Activated T-cell treated with anti-CD3 and anti-CD28 coated beads, Interleukin-2, amount 50 U/mL, for 1 hour (primary cell): ENCODE measurements around the gene ABCA1.
"Not testable (repeated sequence)": the region's sequence is repeated elsewhere in the genome, so short reads cannot be mapped to it uniquely, and the experiment has no call there.

Experiments
- DNase-seq: peaks from one replicate; pipeline ENCODE4 v3.0.0-alpha.2; 2020

Gene ABCA1

DNA sequence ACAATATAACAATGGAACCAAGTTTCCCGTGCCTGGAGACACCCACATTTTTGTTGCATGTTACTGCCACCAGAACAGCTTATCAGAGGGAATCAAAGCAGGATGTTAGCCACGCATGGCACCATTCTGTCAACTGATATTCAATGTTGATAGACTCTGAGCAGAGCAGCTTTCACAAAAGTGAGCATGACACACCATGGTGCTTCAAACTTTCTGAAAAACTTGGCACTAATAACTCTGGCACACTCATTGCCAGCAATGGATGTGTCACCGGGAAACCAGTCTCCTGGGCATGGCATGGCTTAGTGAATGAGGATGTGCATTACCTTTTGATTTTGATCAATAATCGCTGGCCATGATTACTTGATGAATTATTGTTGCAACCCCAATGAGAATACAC is 144.4 kb downstream of the ABCA1 start:
- no peak for DNase-seq

GRCh38 chr9:104780796-104781395 is 147.1 kb downstream of the ABCA1 start:
- DNase-seq, result no peak

- DNase-seq, result no peak
These were observed 147.9 kb downstream of the ABCA1 start for GRCh38 chr9:104779946-104780535.

GRCh38 chr9:104779334-104779733 is 148.6 kb downstream of the ABCA1 start:
- no peak for DNase-seq

GRCh38 chr9:104778802-104779201 is 149.2 kb downstream of the ABCA1 start:
- no peak for DNase-seq

DNA sequence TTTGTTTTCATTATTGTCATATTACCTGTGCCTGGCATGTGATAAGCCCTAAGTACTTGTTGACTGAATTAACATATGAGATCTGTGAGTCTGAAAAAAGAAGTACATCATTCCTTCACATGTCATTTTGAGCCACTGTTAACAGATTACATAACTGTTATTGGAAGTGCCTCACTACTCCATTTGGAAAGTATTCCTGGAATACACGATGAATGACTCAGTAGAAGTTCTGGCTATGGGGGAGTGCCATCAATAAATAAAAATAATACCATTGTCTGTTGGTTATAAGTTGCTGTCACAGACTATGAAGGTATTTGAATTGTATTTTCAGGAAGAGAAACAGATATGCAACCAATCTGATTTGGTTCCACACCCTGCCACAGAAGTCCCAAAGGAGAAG is 151.2 kb downstream of the ABCA1 start:
- no peak for DNase-seq

DNA sequence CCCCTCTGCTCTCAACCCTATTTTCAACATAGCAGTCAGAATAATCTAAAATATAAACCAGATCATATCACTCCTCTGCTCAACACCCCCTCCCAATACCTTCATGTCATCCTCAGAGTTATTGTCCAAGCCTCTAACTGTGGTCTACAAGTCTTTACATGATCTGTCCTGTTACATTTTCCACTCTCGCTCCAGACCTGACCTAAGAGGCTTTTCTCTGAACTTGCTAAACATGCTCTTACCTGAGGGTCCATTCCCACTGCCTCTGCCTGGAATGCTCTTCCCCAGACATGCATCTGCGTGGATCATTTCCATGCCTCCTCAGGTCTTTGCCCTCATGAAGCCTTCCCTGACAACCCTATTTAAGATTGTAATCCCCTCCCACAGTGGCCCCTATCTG is 152.0 kb downstream of the ABCA1 start:
- DNase-seq, result no peak

DNA sequence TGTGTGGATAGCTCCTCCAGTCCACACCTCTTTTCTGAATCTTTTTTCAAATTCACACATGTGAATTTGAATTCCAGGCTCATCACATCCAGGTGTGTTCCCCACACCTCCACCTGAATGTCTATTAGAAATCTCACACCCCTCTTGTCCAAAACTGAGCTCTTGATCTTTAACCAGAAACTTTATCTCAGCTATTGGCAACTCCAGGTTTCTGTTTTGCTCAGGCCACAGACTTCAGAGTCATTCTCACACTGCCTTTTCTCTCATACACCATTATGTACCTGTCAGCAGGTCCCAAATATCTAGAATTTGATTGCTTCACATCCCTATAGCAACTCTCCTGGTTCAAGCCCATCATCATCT is 152.4 kb downstream of the ABCA1 start:
- DNase-seq, result no peak

DNA sequence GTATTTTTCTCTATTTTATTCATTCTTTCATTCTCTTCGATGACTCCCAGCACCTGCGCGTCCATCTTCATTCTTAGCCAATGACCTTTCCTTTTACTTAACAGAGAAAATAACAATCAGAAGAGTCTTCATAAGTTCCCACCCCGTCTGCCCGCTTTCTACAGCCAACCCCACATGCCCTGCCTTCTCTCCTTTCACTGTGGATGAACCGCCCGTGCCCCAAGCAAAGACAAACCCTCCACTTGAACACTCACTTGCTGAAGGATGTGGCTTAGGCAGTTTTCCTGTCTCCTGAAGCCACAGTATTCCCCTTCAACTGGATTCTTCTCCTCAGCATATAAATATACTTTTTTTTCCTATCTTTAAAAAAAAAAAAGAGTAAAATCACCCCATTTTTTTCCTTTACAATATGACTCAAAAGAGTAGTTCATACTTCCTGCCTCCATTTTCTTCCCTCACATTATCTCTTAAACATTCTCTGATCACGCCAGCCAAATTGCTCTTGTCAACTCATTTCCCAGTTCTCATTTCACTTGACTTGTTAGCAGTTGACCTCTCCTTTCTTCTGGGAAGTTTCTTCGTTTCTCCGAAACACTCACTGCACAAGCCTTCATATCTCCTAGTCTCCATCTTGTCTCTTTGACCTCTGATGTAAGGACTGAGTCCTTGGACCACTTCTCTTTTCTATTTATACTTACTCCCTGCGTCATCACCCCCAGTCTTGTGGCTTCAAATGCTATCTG is 153.0 kb downstream of the ABCA1 start:
- no peak for DNase-seq

DNA sequence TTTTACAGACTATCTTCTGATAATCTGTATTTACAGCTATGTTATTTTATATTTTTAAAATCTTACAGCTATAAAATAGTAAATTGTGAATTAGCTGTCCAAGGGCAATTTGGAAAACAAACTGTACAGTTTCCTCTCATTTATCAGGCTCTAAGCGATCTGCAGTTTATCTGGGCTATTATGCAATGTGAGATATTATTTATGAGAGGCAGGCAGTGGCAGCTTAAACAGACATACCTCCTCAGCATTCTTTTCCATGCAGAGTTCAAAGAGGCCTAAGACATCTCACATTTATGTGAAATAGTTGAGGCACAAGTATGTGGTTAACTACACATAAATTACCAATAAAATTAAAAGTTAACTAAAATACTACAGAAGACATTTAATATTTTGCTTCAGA is 153.8 kb downstream of the ABCA1 start:
- DNase-seq, result no peak

- DNase-seq, result no peak
These were observed 155.0 kb downstream of the ABCA1 start for GRCh38 chr9:104772714-104773510.

DNA sequence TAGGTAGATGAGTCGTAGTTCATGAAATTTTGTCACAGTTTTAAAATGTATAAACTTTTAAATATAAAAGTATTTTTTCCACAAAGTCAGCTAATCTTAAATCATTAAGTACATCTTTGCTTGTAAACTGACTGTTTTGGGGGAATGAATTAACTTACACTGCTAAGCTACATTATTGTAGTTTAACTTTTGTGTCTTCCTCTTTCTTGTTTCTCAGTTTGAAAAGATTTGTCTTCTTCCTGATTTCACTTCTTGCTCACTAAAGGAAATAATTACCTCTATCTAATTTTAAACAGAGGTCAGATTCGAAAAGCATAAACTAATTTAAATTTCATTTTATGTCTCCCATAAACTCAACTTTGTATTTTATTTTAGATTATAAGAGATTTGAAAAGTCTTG is 158.3 kb downstream of the ABCA1 start:
- DNase-seq, result no peak

DNA sequence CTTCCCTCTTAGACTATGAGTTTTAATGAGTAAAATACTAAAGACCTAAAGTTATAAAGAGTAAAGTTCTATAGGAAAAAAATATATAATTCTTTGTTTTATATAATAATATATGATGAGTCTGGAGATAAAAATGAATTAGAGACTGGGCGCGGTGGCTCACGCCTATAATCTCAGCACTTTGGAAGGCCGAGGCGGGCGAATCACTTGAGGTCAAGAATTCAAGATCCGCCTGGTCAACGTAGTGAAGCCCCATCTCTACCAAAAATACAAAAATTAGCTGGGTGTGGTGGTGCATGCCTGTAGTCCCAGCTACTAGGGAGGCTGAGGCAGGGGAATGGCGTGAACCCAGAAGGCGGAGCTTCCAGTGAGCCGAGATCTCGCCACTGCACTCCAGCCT is 158.9 kb downstream of the ABCA1 start:
- not testable (repeated sequence) for DNase-seq

GRCh38 chr9:104767507-104767906 is 160.4 kb downstream of the ABCA1 start:
- DNase-seq, result no peak

DNA sequence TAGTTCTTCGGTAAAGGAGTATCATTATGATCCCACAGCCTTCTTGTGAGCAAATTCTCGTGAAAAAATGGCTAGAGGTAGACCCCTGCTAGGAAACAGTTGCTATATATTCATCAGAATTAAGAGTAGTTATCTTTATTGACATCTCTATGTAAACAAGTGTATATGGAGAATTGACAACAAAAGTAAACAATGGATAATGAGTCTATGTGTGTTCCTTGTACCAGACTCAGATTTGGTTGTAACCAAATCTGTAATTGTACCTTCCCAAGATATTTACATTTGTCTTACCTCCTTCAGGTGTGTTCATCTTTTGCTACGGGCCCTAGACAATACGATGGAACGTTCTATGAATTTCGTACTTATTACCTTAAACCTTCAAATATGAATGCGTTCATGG is 161.9 kb downstream of the ABCA1 start:
- DNase-seq, result no peak

GRCh38 chr9:104765138-104765537 is 162.8 kb downstream of the ABCA1 start:
- DNase-seq, result no peak

DNA sequence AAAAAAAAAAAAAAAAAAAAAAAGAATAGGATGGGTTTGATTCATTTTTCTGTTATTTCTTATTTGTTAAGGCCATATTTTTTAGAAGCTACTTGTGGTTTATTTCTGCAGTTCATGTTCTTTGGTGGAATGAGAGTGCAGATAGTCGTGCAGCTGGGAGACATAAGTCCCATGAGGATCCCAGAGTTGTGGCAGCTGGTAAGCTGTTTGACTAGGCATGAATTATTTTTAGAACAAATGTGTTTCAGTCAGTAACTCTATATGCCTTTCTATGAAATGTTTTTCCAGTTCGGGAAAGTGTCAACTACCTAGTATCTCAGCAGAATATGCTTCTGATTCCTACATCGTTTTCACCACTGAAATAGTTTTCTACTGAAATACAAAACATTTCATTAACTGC is 169.0 kb downstream of the ABCA1 start:
- no peak for DNase-seq

DNA sequence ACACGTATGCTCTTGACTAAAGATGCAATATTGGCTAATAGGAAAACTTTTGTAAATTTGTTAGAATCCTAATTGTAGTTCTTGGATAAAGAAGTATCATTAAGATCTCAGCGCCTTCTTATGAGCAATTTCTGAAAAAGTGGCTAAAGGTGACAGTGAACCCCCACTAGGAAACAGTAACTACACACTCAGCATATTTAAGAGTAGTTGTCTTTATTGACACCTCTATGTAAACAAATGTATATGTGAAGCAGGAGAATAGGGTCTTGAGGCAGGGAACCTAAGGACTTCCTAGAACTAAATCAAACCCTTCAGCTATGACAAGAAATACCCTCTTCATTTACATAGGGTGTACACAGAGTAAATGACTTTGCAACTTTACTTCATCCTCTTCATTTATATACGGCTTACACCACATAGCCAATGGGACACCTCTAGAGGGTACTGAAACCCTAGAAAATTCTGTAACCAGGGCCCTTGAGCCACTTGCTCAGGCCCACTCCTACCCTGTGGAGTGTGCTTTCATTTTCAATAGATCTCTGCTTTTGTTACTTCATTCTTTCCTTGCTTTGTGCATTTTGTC is 177.7 kb downstream of the ABCA1 start:
- DNase-seq, result no peak

DNA sequence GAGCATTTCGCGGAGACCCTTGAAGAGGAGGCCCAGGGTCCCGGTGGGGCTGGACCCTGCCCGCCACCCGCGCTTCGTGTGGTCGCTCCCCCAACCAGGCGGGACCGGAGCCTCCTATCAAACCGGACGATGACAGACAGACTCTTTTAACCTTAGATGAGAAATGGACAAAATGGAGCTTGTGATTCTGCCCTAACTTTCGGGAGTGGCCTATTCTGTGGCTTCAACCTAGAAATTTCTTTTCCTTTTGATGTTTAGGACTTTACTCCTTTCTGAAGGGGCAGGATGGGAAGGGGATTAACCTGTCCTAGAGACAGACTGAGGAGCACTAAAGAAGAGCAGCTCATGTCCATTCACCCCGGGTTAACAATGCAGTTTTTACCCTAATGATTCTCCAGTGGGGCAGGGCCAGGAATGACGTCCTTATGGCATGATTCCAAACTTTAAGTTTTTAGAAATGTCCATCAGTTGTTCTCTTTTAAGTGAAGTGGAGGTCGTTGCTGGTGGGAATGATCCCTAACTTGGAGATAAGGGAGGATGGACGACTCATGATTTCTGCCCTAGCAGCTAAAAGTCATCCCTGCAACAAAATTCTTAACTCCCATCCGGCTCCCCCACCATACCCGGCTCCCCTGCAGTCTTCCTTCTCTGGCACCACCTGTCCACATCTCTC is 179.5 kb downstream of the ABCA1 start:
- DNase-seq, result no peak

- peak; percentile 93 for DNase-seq
These were observed 180.2 kb downstream of the ABCA1 start, which contains the start of gene NIPSNAP3A for GRCh38 chr9:104747565-104748358. Gene NIPSNAP3A (plus strand): TSS chr9:104747683. CDS start chr9:104747793, 110 bp downstream.

DNA sequence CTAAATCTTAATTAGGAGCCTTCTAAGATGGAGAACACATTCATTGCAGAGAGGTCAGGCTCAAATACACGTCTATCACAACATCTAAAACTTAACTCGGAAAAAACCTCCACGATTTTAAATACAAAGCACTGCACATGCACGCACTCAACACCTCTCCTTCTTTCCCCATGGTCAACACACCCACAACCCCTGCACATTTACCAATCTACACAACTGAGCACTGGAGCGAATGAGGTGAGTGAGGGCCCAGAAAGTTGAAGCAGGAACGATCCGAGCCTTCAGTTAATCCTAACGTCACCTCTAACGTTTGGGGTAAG is 180.8 kb downstream of the ABCA1 start:
- no peak for DNase-seq

DNA sequence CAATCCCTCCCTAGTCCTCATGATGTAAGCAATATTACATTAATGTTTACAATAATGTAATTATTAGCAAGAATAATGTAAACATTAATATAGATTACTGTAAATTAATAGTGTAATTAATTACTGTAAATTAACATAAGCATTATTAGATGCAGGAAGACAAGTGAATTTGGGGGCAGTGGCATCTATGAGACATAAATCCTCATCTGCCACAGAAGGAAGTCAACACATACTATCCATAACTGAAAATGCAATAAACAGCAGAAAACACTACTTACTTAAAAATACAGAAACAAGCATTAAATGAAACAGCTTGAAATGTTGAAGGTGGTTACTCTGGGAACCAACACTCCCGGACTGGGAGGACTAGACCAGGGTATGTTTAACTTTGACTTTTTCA is 181.2 kb downstream of the ABCA1 start:
- DNase-seq, result no peak
